ENCODE measurements around the gene DUOX1. TPM values are rescaled to one million over a fixed set of nuclear protein-coding genes. Genes with fewer than 3 reads are reported as not detected.

DUOX1 gene
- total RNA-seq, 1 experiment from 2014 or later: 19.6 TPM

- H2AFZ ChIP-seq (ENCODE audit: low read depth, low read length, poor library complexity, severe bottlenecking): no peak overlapping the region
Measured at GRCh38 chr15:45116482-45117307, 13.1 kb upstream of the DUOX1 start.

More at GRCh38 chr15:45116482-45117307, 13.1 kb upstream of the DUOX1 start:
- CTCF ChIA-PET: no interaction called here
- Histone ChIP-seq H3K27me3 (ENCODE audit: insufficient read depth, low read length) (no peaks in the 10 kb centered on the region), H3K9me2 (ENCODE audit: insufficient read depth) (no peaks in the 10 kb centered on the region), H4K20me1 (ENCODE audit: insufficient read depth) (no peaks in the 10 kb centered on the region), H3K36me3 (ENCODE audit: control insufficient read depth in 1 of 2, insufficient read depth in 2 of 2, low read length in 2 of 2) (no peaks in the 10 kb centered on the region), H3K27ac (ENCODE audit: low read depth, low read length) (no peak overlapping the region), H3K79me2 (ENCODE audit: insufficient read depth, low read length) (no peaks in the 10 kb centered on the region), H3K4me1 (ENCODE audit: control insufficient read depth in 1 of 2, insufficient read depth in 2 of 2, low read length in 2 of 2) (peaks cover 0 to 6% of the 10 kb centered on the region in 2 experiments; a peak in 2 of 4 replicates), H3K4me2 (ENCODE audit: low read length) (no peak overlapping the region), H3K4me3 (replicated peaks in 1 of 2; ENCODE audit: low read depth in 1 of 2, low read length in 2 of 2) (no peak overlapping the region), H3K9ac (ENCODE audit: low read length) (no peak overlapping the region), H3K9me3 (ENCODE audit: control insufficient read depth in 1 of 2, insufficient read depth in 1 of 2, low read depth in 1 of 2, low read length in 2 of 2) (no peaks in the 10 kb centered on the region)
- POLR2A ChIA-PET: no interaction called here
- ATAC-seq (no peak), DNase-seq (ENCODE audit: low read depth, low spot score) (no peak)
- TF ChIP-seq ZBTB33 (IDR thresholded peaks at IDR 0.05; ENCODE audit: extremely low read depth, insufficient replicate concordance, low read length): no peak
- TF ChIP-seq ZNF274 (IDR thresholded peaks at IDR 0.05; ENCODE audit: low read depth, low read length): no peak
- TF ChIP-seq REST (IDR thresholded peaks at IDR 0.05; ENCODE audit: low read depth): no peak
- TF ChIP-seq SIN3A (IDR thresholded peaks at IDR 0.05; ENCODE audit: low read depth): no peak
- intact Hi-C loops (cut with micrococcal nuclease): no loop called here
- BruUV-seq (replicated peaks): no TSS peak
- RAD21 ChIA-PET (ENCODE audit: low non-redundant PET in 1 of 2, low total read pairs in 2 of 2, uncharacterized antibody in 2 of 2, unreplicated experiment in 2 of 2): no interaction called here

Data from HCT116 (cell line).